Measurements from ENCODE around the gene ANO6. TPM values are rescaled to one million over a fixed set of nuclear protein-coding genes. Genes with fewer than 3 reads are reported as not detected.

The ANO6 gene
- polyA plus RNA-seq, 1 donor from 2014 or later: 9.0 TPM

- Histone ChIP-seq H3K79me2 (replicated peaks; ENCODE audit: insufficient read depth, low read length) (no peaks in the 10 kb centered on the region), H3K36me3 (ENCODE audit: insufficient read depth, low read length) (no peaks in the 10 kb centered on the region), H2AFZ (ENCODE audit: low read depth, low read length) (no peak overlapping the region), H3F3A (ENCODE audit: insufficient read depth, low read length, poor library complexity, severe bottlenecking) (no peaks in the 10 kb centered on the region), H3K4me2 (ENCODE audit: low read length) (no peak overlapping the region), H3K9ac (ENCODE audit: low read length) (no peak overlapping the region), H4K20me1 (ENCODE audit: insufficient read depth) (no peaks in the 10 kb centered on the region), H3K27me3 (ENCODE audit: insufficient read depth, low read depth, low read length) (no peaks in the 10 kb centered on the region), H3K4me3 (ENCODE audit: low read length) (no peak overlapping the region), H3K9me3 (ENCODE audit: low read length) (no peaks in the 10 kb centered on the region), H3K27ac (ENCODE audit: low read length) (no peak overlapping the region), H3K9me2 (ENCODE audit: insufficient read depth, low read length) (no peaks in the 10 kb centered on the region)
- no peak for TF ChIP-seq POLR2AphosphoS5 (IDR thresholded peaks at IDR 0.05)
- no peak for TF ChIP-seq MXI1 (conservative IDR thresholded peaks at IDR 0.05; ENCODE audit: poor library complexity, severe bottlenecking)
- no peak for TF ChIP-seq REST (IDR thresholded peaks at IDR 0.05; ENCODE audit: borderline replicate concordance)
- TF ChIP-seq TAF1 (IDR thresholded peaks at IDR 0.05; ENCODE audit: low read depth): no peak
- TF ChIP-seq EP300 (conservative IDR thresholded peaks at IDR 0.05; ENCODE audit: poor library complexity, severe bottlenecking): no peak
- TF ChIP-seq CTCF (IDR thresholded peaks at IDR 0.05; ENCODE audit: poor library complexity, severe bottlenecking): no peak
- TF ChIP-seq SMC3 (conservative IDR thresholded peaks at IDR 0.05; ENCODE audit: poor library complexity): no peak
- TF ChIP-seq RAD21 (conservative IDR thresholded peaks at IDR 0.05): no peak
These were observed 31.7 kb downstream of the ANO6 start for GRCh38 chr12:45247589-45247988.

- Histone ChIP-seq H3K4me2 (ENCODE audit: low read length) (no peak overlapping the region), H4K20me1 (ENCODE audit: insufficient read depth) (no peaks in the 10 kb centered on the region), H3K9ac (ENCODE audit: low read length) (no peak overlapping the region), H2AFZ (ENCODE audit: low read depth, low read length) (no peak overlapping the region), H3K4me3 (ENCODE audit: low read length) (no peak overlapping the region), H3K9me2 (ENCODE audit: insufficient read depth, low read length) (no peaks in the 10 kb centered on the region), H3K27me3 (ENCODE audit: insufficient read depth, low read depth, low read length) (no peaks in the 10 kb centered on the region), H3K36me3 (ENCODE audit: insufficient read depth, low read length) (no peaks in the 10 kb centered on the region), H3K9me3 (ENCODE audit: low read length) (no peaks in the 10 kb centered on the region), H3K79me2 (replicated peaks; ENCODE audit: insufficient read depth, low read length) (no peaks in the 10 kb centered on the region), H3F3A (ENCODE audit: insufficient read depth, low read length, poor library complexity, severe bottlenecking) (no peaks in the 10 kb centered on the region), H3K27ac (ENCODE audit: low read length) (no peak overlapping the region)
- TF ChIP-seq MXI1 (conservative IDR thresholded peaks at IDR 0.05; ENCODE audit: poor library complexity, severe bottlenecking): no peak
- no peak for TF ChIP-seq REST (IDR thresholded peaks at IDR 0.05; ENCODE audit: borderline replicate concordance)
- no peak for TF ChIP-seq POLR2AphosphoS5 (IDR thresholded peaks at IDR 0.05)
- no peak for TF ChIP-seq SMC3 (conservative IDR thresholded peaks at IDR 0.05; ENCODE audit: poor library complexity)
- no peak for TF ChIP-seq RAD21 (conservative IDR thresholded peaks at IDR 0.05)
- no peak for TF ChIP-seq EZH2 (IDR thresholded peaks at IDR 0.05; ENCODE audit: borderline replicate concordance, insufficient read depth, low read length, poor library complexity, severe bottlenecking)
- TF ChIP-seq TAF1 (IDR thresholded peaks at IDR 0.05; ENCODE audit: low read depth): no peak
- no peak for TF ChIP-seq CTCF (IDR thresholded peaks at IDR 0.05; ENCODE audit: poor library complexity, severe bottlenecking)
- no peak for TF ChIP-seq EP300 (conservative IDR thresholded peaks at IDR 0.05; ENCODE audit: poor library complexity, severe bottlenecking)
These were observed 32.2 kb downstream of the ANO6 start for GRCh38 chr12:45248095-45248494.
